Posterior cingulate gyrus (tissue), 11 donors: ENCODE results near the gene MCTP2.

ENCODE experiments used
- DNase-seq, 10 donors: peaks; one replicate each; pipeline versions ENCODE4 v3.0.0 to v3.0.0-alpha.2; 2020 to 2021; ENCODE audit warnings: mixed read lengths in 3 of 10
- intact Hi-C: fragments of 100-400 bp; cut with DNase I; formaldehyde crosslinking; loops from one replicate; pipeline ENCODE4 v1.15.1; 2023

Gene MCTP2

DNA sequence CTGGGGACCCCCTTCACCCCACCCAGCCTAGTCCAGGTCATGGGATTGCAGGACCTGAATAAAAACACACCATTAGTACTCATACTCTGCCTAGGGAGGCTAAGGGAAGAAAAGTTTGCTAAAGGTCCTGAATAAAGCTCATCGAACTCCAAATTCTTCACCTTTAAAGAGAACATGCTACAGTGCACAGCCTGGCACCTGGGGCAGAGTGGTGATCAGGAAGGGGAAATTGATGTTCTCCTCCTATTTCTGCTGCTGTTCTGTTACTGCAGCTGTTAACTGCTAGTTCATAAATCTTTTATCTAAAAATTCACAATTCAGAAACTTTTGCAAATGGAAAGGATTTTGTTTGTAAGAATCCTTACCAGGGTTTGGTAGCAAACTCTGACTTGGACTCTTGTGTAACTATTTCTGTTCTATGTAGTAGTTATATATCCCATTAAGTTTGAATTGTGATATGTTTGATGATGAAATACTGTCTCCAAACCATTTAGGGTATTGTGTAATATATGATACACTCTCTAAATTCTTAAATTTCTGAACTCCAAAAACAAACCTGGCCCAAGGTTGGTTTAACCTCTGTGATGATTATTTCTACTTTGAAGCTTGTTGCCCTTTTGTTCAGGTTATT lies 27.9 kb downstream of the MCTP2 start:
- intact Hi-C loops = no loop called here

DNA sequence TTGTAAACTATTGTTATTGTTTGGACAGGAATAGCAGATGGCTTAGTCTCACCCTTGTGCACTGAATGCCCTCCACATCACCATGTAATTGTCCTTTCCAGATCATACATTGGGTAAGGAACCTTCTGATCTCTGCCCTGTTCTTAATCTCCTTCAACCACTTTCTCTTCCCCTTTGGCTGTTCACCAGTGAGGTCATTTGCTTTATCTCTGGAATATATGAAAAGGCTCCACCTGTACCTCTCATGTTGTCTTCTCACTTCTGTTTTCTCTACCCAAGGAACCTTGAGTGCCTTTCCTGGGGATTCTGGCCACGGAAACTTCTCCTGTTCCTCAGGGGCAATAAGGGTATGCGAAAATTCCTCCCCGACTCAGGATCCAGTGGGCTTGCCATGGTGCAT lies 28.5 kb downstream of the MCTP2 start:
- intact Hi-C loops = no loop called here

More for the DNA sequence above, 27.9 kb downstream of the MCTP2 start:
- DNase-seq = no peak

GRCh38 chr15:94262201-94262600 lies 30.8 kb downstream of the MCTP2 start:
- intact Hi-C loops = no loop called here
- DNase-seq = no peak

More for the DNA sequence above, 28.5 kb downstream of the MCTP2 start:
- DNase-seq = no peak

- DNase-seq = no peak
- intact Hi-C loops = no loop called here
Observed at GRCh38 chr15:94263341-94264273, 32.2 kb downstream of the MCTP2 start.

DNA sequence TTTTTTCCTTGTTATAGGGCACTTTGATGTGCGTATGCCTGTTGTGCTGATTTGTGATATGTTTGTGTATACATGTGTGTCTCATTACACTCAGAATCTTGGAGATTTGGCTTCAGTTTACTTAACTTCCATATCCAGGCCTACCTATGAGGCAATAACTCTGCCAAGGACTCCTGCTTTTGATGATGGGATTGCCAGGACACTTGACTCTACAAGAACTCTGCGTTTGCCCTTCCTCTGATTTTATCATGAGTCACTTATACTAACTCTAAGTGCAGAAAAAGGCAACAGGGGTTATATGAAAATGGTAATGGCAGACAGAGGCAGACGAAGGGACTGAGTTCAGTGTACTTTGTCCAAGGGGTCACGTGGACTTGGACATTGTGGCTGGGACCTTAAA lies 33.6 kb downstream of the MCTP2 start:
- intact Hi-C loops = no loop called here
- no peak for DNase-seq

DNA sequence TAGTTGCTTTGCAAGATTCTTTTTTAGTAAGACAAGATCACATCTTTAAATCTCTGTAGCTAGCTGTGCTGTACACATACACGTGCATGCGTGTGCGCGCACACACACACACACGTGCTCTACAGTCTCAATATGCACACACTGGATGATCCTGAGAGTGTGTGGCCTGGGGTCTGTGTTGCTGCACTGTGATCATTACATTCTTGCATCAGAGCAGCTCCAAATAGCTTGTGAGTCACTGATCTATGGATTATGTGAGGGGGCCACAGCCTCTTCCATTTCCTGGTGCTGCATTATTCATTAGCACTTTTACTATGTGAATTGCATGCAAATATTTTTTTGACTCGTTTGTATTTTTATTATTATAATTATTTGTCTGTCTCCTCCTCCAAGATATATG lies 34.6 kb downstream of the MCTP2 start:
- DNase-seq = no peak
- intact Hi-C loops = no loop called here

- intact Hi-C loops = no loop called here
Observed at GRCh38 chr15:94266789-94267188, 35.4 kb downstream of the MCTP2 start.

DNA sequence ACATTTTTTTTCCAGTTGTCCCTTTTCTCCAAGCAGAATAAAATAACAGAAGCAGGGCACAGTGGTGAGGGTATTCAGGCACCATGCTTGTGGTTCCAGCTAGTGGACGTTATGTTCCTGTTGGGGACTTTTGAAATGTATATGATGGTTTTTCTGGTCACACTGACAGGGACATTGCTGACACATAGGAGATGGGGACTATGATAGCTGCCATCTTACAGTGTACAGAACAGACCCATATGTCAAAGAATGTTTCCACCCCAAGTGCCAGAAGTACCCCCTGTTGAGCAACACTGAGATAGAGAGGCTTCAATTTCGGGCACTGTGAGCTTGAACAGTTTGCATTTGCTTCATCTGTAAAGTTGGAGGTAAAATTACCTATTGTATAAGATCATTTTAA lies 38.6 kb downstream of the MCTP2 start:
- DNase-seq = no peak
- intact Hi-C loops = no loop called here

More at GRCh38 chr15:94266789-94267188, 35.4 kb downstream of the MCTP2 start:
- DNase-seq = no peak

GRCh38 chr15:94270570-94270969 lies 39.2 kb downstream of the MCTP2 start:
- no peak for DNase-seq
- intact Hi-C loops = no loop called here

- DNase-seq = no peak
- intact Hi-C loops = no loop called here
Observed at GRCh38 chr15:94272251-94272898, 41.0 kb downstream of the MCTP2 start.

DNA sequence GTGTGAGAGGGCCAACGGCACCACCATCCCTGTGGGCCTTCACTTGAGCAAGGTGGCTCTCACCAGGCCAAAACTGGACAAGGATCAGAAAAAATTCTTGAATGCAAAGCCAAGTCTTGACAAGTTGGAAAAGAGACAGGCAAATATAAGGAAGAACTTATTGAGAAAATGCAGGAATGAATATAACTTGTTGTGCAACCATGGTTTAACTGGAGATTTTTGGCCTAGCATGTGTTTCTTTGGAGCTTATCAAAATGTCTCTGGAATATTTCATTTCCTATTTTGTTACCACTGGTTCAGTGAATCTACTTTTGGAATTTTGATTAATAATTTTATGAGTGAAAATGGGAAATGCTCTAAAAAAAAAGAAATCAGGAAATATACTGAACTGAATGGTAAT lies 42.5 kb downstream of the MCTP2 start:
- intact Hi-C loops = no loop called here
- DNase-seq = no peak

DNA sequence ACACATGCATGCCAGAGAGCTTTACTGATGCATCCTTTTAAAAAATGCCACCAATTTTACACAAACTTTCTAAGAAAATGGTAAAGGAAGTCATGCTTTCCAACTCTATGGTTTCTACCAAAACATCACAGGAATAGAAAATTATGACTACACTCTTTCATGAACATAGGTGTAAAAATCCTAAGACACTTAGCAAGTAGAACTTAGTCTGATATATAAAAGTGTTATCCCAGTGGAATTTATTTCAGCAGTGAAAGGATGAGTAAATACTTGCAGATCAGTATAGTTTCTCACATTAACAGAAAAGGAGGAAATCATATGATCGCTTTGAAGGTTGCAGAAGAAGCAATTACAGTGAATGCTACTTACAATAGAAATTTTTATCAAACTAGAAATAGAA lies 43.4 kb downstream of the MCTP2 start:
- no peak for DNase-seq
- intact Hi-C loops = no loop called here

DNA sequence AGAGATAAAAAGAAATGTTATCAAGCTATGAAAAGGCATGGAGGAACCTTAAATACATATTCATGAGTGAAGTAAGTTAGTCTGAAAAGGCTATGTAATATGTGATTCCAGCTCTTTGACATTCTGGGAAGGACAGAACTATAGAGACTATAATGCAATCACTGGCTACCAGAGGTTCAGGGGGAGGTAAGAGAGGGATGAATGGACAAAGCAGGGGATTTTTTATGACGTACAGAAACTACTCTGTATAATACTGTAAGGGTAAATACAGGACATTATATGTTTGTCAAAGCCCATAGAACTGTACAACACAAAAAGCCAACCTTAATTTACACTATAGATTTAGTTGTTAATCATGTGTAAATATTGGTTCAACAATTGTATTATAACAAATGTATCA lies 46.1 kb downstream of the MCTP2 start:
- no peak for DNase-seq
- intact Hi-C loops = no loop called here

GRCh38 chr15:94279736-94280135 lies 48.4 kb downstream of the MCTP2 start:
- no peak for DNase-seq
- intact Hi-C loops = no loop called here

DNA sequence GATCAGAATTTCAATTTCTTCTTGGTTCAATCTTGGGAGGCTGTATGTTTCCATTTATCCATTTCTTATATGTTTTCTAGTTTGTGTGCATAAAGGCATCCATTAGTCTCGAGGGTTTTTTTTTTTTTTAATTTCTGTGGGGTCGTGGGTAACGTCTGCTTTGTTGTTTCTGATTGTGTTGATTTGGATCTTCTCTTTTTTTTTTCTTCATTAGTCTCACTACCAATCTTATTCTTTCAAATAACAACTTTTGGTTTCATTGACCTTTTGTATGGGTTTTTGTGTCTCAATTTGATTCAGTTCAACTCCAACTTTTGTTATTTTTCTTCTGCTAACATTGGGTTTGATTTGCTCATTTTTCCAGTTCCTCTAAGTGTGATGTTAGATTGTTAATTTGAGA lies 48.9 kb downstream of the MCTP2 start:
- intact Hi-C loops = no loop called here
- DNase-seq = no peak

- no peak for DNase-seq
- intact Hi-C loops = no loop called here
Observed at GRCh38 chr15:94282269-94283250, 51.2 kb downstream of the MCTP2 start.

- no peak for DNase-seq
- intact Hi-C loops = no loop called here
Observed at GRCh38 chr15:94286583-94286982, 55.2 kb downstream of the MCTP2 start.

DNA sequence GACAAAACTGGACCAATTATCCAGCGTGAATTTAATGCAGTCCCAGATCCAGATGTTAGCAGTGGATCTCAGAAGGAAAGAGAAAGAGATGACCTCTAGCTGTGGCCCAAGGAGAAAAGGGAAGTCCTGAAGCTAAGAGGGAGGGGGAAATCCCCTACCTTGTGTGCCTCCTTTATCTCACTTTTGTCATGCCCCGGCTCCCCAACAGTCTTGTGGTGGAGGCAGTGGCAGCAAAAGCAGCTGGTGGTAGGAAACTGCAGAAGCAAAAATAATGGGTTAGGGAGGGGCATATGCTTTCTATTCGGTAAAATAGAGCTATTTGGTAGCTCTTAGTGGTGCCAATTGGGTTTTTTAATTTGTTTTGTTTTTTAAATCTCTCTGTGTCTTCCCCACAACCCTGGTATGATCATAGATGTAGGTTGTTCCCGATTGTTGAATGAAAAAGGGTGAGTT lies 56.5 kb downstream of the MCTP2 start:
- no peak for DNase-seq
- intact Hi-C loops = no loop called here

DNA sequence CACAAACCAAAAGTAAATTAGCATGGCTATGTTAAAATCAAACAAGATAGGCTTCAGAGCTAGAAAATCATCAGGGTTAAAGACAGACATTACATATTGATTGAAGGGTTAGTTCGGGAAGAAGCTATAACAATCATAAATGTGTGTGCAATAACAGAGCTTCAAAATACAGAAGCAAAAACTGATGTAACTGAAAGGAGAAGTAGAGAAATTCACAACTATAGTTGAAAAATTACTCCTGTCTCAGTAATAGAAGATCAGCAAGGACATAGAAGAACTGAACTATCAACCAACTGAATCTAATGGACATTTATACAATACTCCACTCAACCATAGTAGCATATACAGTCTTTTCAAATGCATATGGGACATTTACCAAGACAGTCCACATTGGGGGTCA lies 59.4 kb downstream of the MCTP2 start:
- intact Hi-C loops = no loop called here
- DNase-seq = no peak
